T-cell (primary cell): ENCODE measurements around the gene BMP8B. TPM values are rescaled to one million over a fixed set of nuclear protein-coding genes. Genes with fewer than 3 reads are reported as not detected.
"Not testable (repeated sequence)": the region's sequence is repeated elsewhere in the genome, so short reads cannot be mapped to it uniquely, and the experiment has no call there.

Experiments
- ATAC-seq, 4 experiments: fragments of 200-7000 bp in 3 of 4; fragments of 150-1000 bp in 1 of 4; cut with Tn5 transposase; replicated peaks in 1 of 4; 1 replicate in 3 of 4; 2 replicates in 1 of 4; pipeline ENCODE4 v1.10.0; 2021; ENCODE audit warnings: moderate library complexity in 3 of 4, mild to moderate bottlenecking in 2 of 4, moderate number of reproducible peaks in 1 of 4
- CTCF ChIA-PET, 2 donors: fragments of 300-600 bp; sonication (Branson Sonifier 250); formaldehyde crosslinking; loops; one replicate each; lab custom pipeline; 2022; ENCODE audit warnings: antibody characterized with exemption in 2 of 2; lab: Charles Lee
- POLR2A ChIA-PET, 2 donors: fragments of 300-600 bp; sonication (Branson Sonifier 250); formaldehyde crosslinking; loops; one replicate each; lab custom pipeline; 2022; ENCODE audit warnings: antibody characterized with exemption in 2 of 2; lab: Charles Lee
- DNase-seq, 35 experiments: peaks; one replicate each; pipeline versions ENCODE4 v3.0.0 to v3.0.0-alpha.2; 2013 to 2023
- H3K27ac ChIP-seq: one replicate; pipeline ENCODE4 v1.5.1; 2013; ENCODE audit warnings: low read length
- H3K27me3 ChIP-seq, 2 experiments: replicated peaks in 1 of 2; 1 replicate in 1 of 2; 2 replicates in 1 of 2; pipeline versions ENCODE4 v1.6.1 to v1.7.0; 2013; ENCODE audit warnings: low read length in 1 of 2, mixed read lengths in 1 of 2; ENCODE audit not compliant: control insufficient read depth in 2 of 2, insufficient read depth in 2 of 2; ENCODE audit errors: extremely low read depth in 1 of 2
- H3K36me3 ChIP-seq, 2 donors: 1 replicate in 1 of 2; 2 replicates in 1 of 2; pipeline versions ENCODE4 v1.6.1 to v1.7.0; 2013; ENCODE audit warnings: low read length in 1 of 2; ENCODE audit not compliant: control insufficient read depth in 2 of 2, insufficient read depth in 1 of 2; ENCODE audit errors: extremely low read depth in 1 of 2
- H3K4me1 ChIP-seq, 2 experiments: 1 replicate in 1 of 2; 2 replicates in 1 of 2; pipeline versions ENCODE4 v1.6.1 to v1.7.0; 2013; ENCODE audit warnings: low read length in 2 of 2, mixed read lengths in 1 of 2; ENCODE audit not compliant: insufficient read depth in 2 of 2, control insufficient read depth in 1 of 2; ENCODE audit errors: extremely low read depth in 1 of 2
- H3K4me3 ChIP-seq, 2 donors: 1 replicate in 1 of 2; 2 replicates in 1 of 2; pipeline versions ENCODE4 v1.5.1 to v1.7.0; 2013; ENCODE audit warnings: mild to moderate bottlenecking in 2 of 2, low read length in 1 of 2, moderate library complexity in 1 of 2; ENCODE audit not compliant: control insufficient read depth in 1 of 2; ENCODE audit errors: extremely low read depth in 1 of 2
- H3K9me3 ChIP-seq: 2 replicates; pipeline ENCODE4 v1.7.0; 2013
- H3K27ac Mint-ChIP-seq, 2 donors: one replicate each; pipeline ENCODE4 v1.8.0; 2020 to 2021; ENCODE audit warnings: mild to moderate bottlenecking in 2 of 2, mixed read lengths in 2 of 2
- H3K27me3 Mint-ChIP-seq, 2 donors: one replicate each; pipeline ENCODE4 v1.8.0; 2021 to 2022; ENCODE audit warnings: mixed read lengths in 2 of 2
- H3K36me3 Mint-ChIP-seq: one replicate; pipeline ENCODE4 v1.8.0; 2021; ENCODE audit warnings: mixed read lengths
- H3K4me1 Mint-ChIP-seq, 3 donors: one replicate each; pipeline ENCODE4 v1.8.0; 2020 to 2022; ENCODE audit warnings: mixed read lengths in 3 of 3, mild to moderate bottlenecking in 1 of 3
- H3K4me3 Mint-ChIP-seq, 3 donors: one replicate each; pipeline ENCODE4 v1.8.0; 2020 to 2022; ENCODE audit warnings: mild to moderate bottlenecking in 3 of 3, mixed read lengths in 3 of 3, moderate library complexity in 3 of 3
- H3K9me3 Mint-ChIP-seq, 3 donors: one replicate each; pipeline ENCODE4 v1.8.0; 2020 to 2022; ENCODE audit warnings: mixed read lengths in 3 of 3
- WGBS: methylation state at CpG from one replicate; pipeline ENCODE4 v1.1.5; 2013; ENCODE audit warnings: missing lambda C conversion rate; ENCODE audit not compliant: insufficient coverage; 5-methylcytosine and 5-hydroxymethylcytosine counted together
- total RNA-seq, 35 experiments: library from RNA in 6 of 35; stranded (reverse) in 6 of 35; fragments of 120-200 nt in 1 of 35; gene quantifications; one replicate each; pipeline versions ENCODE4 v1.2.1 to v1.2.4 and lab custom pipeline; 2013 to 2026

Gene BMP8B
- total RNA-seq, 5 donors from 2014 or later (not counting 1 experiment from before 2014, with no cell fraction given), result 0.33 to 1.3 (median 0.76) TPM

DNA sequence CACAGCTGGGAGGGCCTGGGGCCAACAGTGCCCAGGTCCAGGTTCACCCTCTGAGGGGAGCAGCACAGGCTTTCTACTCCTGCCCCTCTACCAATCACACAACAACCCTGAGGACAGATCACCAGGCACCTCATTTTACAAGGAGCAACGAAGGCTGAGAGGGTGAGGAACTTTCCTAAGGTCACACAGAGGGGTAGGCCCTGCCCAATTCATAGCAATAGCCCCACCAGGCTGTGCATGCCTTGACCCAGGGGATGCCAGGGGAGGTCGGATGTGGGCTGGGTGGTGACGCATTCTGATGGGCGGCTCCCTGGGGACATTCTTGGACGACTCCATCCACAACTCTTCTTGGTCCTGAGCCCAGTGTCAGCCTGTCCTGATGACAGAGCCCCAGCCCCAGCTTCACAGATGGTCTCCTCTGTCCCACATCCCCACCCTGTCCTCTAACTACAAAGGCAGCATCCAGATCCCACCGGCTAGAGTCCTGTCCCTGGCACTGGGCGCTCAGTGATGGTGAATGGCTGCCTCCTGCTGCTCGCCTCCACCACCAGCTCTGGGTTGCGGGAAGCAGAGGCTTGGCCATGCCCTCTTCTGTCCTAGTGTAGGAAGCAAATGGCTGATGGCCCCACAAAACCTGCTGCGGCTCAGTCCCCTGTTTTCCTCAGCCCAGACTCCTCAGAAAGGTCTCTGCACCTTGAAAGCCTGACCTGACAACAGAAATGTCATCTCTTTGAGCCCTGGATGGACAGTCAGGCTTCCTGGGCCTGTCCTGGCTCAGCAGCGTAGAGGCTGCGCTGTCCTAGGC lies 2.2 kb downstream of the BMP8B start:
- H3K36me3 Mint-ChIP-seq, CTCF ChIA-PET, POLR2A ChIA-PET, H3K36me3 ChIP-seq, ATAC-seq, H3K4me1 Mint-ChIP-seq, H3K9me3 Mint-ChIP-seq, DNase-seq, H3K4me3 ChIP-seq, H3K27ac ChIP-seq, H3K9me3 ChIP-seq: not testable (repeated sequence)
- WGBS, result 100% methylated on average over 3 of the region's 12 CpGs
- Histone ChIP-seq H3K27me3 (peaks cover 8 to 20% of the 10 kb centered on the region in 2 experiments), H3K4me1 (peaks cover 0 to 10% of the 10 kb centered on the region in 2 experiments)
- Mint-ChIP-seq H3K27me3 (peaks cover 14 to 20% of the 10 kb centered on the region in 2 donors), H3K4me3 (peak overlapping the region; percentile 49 to 59 (median 59)), H3K27ac (peak overlapping the region in 1 of 2 donors; percentile 27)

DNA sequence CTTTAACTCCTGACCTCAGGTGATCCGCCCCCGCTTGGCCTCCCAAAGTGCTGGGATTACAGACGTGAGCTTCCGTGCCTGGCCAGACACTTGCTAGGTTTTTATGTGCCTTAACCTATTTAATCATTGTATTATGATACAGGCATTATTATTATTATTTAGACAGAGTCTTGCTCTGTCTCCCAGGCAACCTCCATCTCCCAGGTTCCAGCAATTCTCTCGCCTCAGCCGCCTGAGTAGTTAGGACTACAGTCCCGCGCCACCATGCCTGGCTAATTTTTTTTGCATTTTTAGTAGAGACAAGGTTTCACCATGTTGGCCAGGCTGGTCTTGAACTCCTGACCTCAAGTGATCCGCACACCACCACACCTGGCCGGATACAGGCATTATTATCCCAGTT lies 6.0 kb downstream of the BMP8B start:
- H3K4me1 ChIP-seq, H3K27me3 ChIP-seq, H3K9me3 ChIP-seq, DNase-seq, H3K4me3 ChIP-seq, H3K9me3 Mint-ChIP-seq, H3K4me1 Mint-ChIP-seq, ATAC-seq, H3K36me3 Mint-ChIP-seq, H3K4me3 Mint-ChIP-seq, H3K27ac Mint-ChIP-seq, CTCF ChIA-PET, H3K36me3 ChIP-seq, POLR2A ChIA-PET, H3K27ac ChIP-seq: not testable (repeated sequence)
- H3K27me3 Mint-ChIP-seq, result peaks cover 7 to 10% of the 10 kb centered on the region in 2 donors
- WGBS, result 96% methylated on average over 6 of the region's 10 CpGs

GRCh38 chr1:39782103-39782502 lies 6.6 kb downstream of the BMP8B start:
- H3K27me3 Mint-ChIP-seq, result peaks cover 2 to 5% of the 10 kb centered on the region in 2 donors
- ChIA-PET POLR2A (interaction anchor here in 1 of 2 donors (0.6 kb wide), 1 partner anchor 449 kb away, joined by 3 read pairs; no protein-coding TSS in a partner anchor), CTCF (no interaction called here)
- Histone ChIP-seq H3K27ac (no peak overlapping the region), H3K4me1 (no peaks in the 10 kb centered on the region), H3K4me3 (no peak overlapping the region), H3K9me3 (no peaks in the 10 kb centered on the region), H3K36me3 (no peaks in the 10 kb centered on the region), H3K27me3 (peaks cover 0 to 2% of the 10 kb centered on the region in 2 experiments)
- ATAC-seq (no peak), DNase-seq (no peak)
- no CpG with 5 or more reads among the region's 6 CpGs for WGBS
- H3K27ac Mint-ChIP-seq, result no peak overlapping the region
- no peaks in the 10 kb centered on the region for H3K36me3 Mint-ChIP-seq
- peaks cover 0 to under 1% (median under 1%) of the 10 kb centered on the region in 3 donors for H3K4me1 Mint-ChIP-seq
- no peaks in the 10 kb centered on the region for H3K9me3 Mint-ChIP-seq
- H3K4me3 Mint-ChIP-seq, result no peak overlapping the region

DNA sequence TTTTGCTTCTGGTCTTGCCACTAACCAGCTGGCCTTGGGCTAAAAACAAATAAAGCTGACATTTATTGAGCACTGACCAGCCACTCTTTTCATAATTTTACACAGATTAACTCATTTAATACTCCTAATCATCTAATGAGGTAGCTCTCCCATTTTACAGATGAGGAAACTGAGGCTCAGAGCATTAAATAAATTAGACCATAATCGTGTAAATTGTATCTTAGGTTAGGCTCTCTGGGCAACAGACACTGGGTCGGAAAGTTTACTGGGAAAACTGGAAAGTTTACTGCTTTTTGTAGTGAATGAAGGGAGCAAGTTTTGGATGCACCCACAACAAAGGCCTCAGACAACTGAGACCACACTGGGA lies 7.3 kb downstream of the BMP8B start:
- Mint-ChIP-seq H3K27ac (no peak overlapping the region), H3K36me3 (no peaks in the 10 kb centered on the region), H3K9me3 (no peaks in the 10 kb centered on the region), H3K4me1 (peaks cover 0 to under 1% (median 0%) of the 10 kb centered on the region in 3 donors), H3K4me3 (no peak overlapping the region), H3K27me3 (no peaks in the 10 kb centered on the region)
- no peak overlapping the region for H3K4me3 ChIP-seq
- CTCF ChIA-PET, result no interaction called here
- DNase-seq, result no peak
- no peak for ATAC-seq
- no peaks in the 10 kb centered on the region for H3K27me3 ChIP-seq
- H3K36me3 ChIP-seq, result no peaks in the 10 kb centered on the region
- H3K9me3 ChIP-seq, result no peaks in the 10 kb centered on the region
- WGBS, result 100% methylated on average over 1 of the region's 2 CpGs
- H3K27ac ChIP-seq, result no peak overlapping the region
- H3K4me1 ChIP-seq, result no peaks in the 10 kb centered on the region
- POLR2A ChIA-PET, result interaction anchor here in 1 of 2 donors (0.6 kb wide), 2 partner anchors 228 to 448 kb away, joined by 3 to 6 read pairs; no protein-coding TSS in a partner anchor

- no peaks in the 10 kb centered on the region for H3K9me3 Mint-ChIP-seq
- DNase-seq, result no peak
- ATAC-seq, result no peak
- H3K27ac Mint-ChIP-seq, result no peak overlapping the region
- H3K4me1 Mint-ChIP-seq, result peaks cover 0 to 2% (median 0%) of the 10 kb centered on the region in 3 donors
- no peaks in the 10 kb centered on the region for H3K27me3 Mint-ChIP-seq
- CTCF ChIA-PET, result no interaction called here
- Histone ChIP-seq H3K27me3 (no peaks in the 10 kb centered on the region), H3K9me3 (no peaks in the 10 kb centered on the region), H3K36me3 (no peaks in the 10 kb centered on the region), H3K4me3 (no peak overlapping the region), H3K27ac (no peak overlapping the region), H3K4me1 (no peaks in the 10 kb centered on the region)
- POLR2A ChIA-PET, result no interaction called here
- H3K36me3 Mint-ChIP-seq, result no peaks in the 10 kb centered on the region
- 93% methylated on average over 3 of the region's 5 CpGs for WGBS
- no peak overlapping the region for H3K4me3 Mint-ChIP-seq
Measured at GRCh38 chr1:39779821-39780220, 8.8 kb downstream of the BMP8B start.

DNA sequence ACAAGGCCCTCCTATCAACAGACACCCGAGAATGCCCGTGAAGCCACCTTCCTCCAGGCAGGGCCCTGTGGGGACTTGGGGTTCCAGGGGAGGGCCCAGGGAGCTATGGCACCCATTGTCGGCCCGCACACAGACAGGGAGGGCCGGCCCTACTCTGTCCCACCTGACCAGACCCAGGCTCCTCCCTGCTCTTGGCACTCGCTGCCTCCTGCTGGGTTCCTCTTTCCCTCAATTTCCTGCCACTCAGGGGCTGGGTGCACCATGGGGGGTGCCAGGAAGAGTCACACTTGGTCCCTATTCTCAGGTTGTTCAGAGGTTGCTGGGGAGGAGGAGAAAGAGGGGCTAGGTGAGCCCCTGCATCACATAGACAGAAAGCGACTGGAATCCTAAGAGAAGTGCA lies 9.5 kb downstream of the BMP8B start:
- ChIA-PET POLR2A (no interaction called here), CTCF (no interaction called here)
- ATAC-seq (no peak), DNase-seq (no peak)
- Histone ChIP-seq H3K27ac (no peak overlapping the region), H3K4me1 (no peaks in the 10 kb centered on the region), H3K36me3 (no peaks in the 10 kb centered on the region), H3K9me3 (no peaks in the 10 kb centered on the region), H3K4me3 (no peak overlapping the region), H3K27me3 (no peaks in the 10 kb centered on the region)
- WGBS, result 75% methylated on average over 1 of the region's 7 CpGs
- H3K4me3 Mint-ChIP-seq, result no peak overlapping the region
- H3K27ac Mint-ChIP-seq, result no peak overlapping the region
- H3K9me3 Mint-ChIP-seq, result no peaks in the 10 kb centered on the region
- H3K27me3 Mint-ChIP-seq, result no peaks in the 10 kb centered on the region
- peaks cover 0 to 2% (median 0%) of the 10 kb centered on the region in 3 donors for H3K4me1 Mint-ChIP-seq
- H3K36me3 Mint-ChIP-seq, result no peaks in the 10 kb centered on the region
